Measurements from ENCODE around the gene GPATCH4.
"Not testable (repeated sequence)": the region's sequence is repeated elsewhere in the genome, so short reads cannot be mapped to it uniquely, and the experiment has no call there.

Gene GPATCH4

GRCh38 chr1:156601122-156601830 lies at the start of gene GPATCH4:
TSS of gene GPATCH4 (minus strand) at chr1:156601479.
- peak; percentile 51 for DNase-seq

DNA sequence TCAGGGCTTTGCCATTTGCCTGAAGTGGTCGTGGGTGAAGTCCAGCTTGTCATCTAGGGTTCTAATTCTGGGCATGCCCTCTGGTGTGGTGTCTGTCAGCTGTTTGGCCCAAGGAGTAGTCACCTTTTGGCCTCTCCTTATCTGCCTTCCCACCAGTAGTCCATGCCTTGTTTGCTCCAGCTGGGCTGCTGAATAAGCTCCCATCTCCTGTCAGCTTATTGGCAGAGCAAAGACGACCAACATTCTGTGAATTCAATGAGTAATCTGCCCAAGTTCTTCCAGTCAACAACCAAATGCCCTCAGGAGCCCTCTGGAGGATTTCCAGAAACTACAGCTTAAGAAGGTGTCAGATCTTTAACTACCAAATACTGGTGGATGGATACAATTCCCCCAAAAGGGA lies 47.7 kb upstream of the GPATCH4 start:
- no peak for DNase-seq

GRCh38 chr1:156648496-156648895 lies 47.2 kb upstream of the GPATCH4 start:
- no peak for DNase-seq

DNA sequence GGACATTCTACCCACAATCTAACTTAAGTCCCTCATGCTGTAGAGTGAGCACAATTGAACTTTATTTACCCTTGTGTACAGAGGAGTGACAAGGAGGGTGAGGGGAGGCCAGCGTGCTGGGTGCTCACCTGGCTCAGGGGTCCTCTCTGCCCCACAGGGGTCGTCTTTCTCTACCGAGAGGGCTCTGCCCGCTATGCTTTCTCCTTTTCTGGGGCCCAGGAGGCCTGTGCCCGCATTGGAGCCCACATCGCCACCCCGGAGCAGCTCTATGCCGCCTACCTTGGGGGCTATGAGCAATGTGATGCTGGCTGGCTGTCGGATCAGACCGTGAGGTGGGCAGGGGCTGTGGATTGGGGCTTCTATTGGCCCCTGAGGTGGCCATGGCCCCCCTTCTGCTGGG lies 46.1 kb upstream of the GPATCH4 start:
- no peak for DNase-seq

GRCh38 chr1:156646738-156647211 lies 45.5 kb upstream of the GPATCH4 start:
- no peak for DNase-seq

GRCh38 chr1:156645666-156646065 lies 44.4 kb upstream of the GPATCH4 start:
- DNase-seq: no peak

DNA sequence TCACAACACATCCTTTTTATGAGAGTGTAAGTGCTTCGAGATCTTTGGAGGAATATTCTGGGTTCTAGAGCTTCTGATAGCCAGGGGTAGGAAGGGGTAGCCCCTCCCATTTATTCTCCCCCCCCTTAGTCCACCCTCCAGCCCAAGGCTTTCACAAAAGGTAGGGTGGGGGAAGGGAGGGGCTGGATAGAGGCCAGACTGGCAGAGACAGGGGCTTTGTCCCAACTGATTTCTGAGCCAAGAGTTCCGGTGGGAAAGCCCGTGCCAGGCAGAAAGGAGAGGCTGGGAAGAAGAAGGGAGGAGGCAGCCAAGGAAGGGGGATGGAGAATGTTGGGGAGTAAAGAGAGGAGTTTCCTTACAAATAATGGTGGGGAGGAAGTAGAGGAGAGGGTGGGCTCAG lies 43.8 kb upstream of the GPATCH4 start:
- DNase-seq: no peak

- no peak for DNase-seq
Observed at GRCh38 chr1:156644640-156645039, 43.4 kb upstream of the GPATCH4 start.

DNA sequence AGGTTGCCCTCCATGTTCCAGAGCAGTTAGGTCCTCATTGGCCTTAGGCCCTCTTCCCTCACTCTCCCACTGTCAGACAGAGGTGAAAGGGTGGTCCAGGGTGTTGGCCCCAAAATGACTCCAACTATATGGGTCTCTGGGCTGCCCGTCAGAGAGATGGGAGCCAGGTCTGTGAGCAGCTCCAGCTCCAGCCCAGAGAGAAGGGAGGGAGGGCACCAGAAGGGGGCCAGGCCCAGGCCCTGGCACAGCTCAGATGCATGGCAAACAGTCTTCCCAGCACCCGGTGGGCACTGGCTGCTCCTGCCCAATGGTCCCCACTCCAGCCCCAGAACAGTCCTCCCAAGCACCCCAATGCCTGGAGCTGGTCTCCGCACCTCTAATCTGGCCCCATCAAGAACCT lies 42.9 kb upstream of the GPATCH4 start:
- DNase-seq: no peak

DNA sequence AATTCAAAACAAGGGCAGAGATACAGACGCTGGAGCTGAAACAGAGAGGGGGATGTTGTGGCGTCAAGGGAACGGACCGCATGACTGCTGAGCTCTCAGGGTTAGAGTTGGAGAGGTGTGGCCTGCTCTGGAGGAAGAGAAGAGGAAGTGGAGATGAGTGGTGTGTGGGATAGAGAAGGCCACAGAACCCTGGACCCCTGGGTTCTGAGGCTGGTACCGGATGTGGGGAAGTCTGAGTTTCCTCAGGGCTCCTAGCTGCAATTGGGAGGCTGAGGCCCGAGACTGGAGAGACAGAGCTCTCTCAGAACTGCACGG lies 42.5 kb upstream of the GPATCH4 start:
- no peak for DNase-seq

GRCh38 chr1:156643049-156643777 lies 41.9 kb upstream of the GPATCH4 start:
- no peak for DNase-seq

GRCh38 chr1:156642265-156643048 lies 41.2 kb upstream of the GPATCH4 start:
- DNase-seq: no peak

- no peak for DNase-seq
Observed at GRCh38 chr1:156641761-156642264, 40.5 kb upstream of the GPATCH4 start, which contains the start of gene BCAN. TSS of gene BCAN (plus strand) at chr1:156642117. CDS start at chr1:156646055, 3,938 bp downstream.

DNA sequence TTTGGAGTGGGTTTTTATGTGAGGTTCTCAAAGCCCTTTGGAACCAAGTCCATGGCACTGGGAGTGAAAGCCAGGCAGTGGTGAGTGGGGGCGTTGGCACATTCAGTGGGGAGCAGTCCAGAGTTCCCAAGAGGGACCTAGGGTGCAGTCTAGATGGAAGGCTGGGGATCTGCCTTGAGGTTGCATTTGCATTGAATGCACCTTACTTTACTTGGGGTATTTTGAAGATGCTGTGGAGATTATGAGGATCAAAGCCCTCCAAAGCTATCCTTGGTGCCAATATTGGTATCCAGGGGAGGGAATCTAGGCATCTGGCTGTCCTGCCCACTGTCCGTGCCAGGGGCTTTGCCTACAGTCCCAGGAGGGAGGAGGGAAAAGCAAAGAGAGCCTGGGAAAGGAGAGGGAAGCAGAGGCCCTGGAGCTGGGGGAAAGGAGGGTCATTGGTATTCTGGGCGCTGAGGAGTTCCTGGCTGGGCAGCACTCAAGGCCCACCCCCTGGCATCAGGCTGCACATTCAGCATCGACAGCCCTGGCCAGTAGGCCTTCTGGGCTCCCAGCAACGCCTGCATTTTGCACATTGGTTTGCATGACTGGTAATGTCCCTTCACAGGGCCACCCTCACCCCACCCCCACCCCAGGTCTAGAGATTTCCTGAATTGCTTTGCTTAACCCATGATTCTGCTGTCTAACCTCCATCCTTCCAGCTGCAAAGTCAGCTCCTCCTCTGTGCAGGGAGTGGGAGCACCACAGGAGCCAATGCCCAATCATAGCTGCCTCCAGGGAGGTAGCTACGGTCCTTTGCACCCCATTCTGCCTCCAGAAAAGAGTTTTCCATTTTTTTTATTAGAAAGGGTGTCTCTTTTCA lies 39.8 kb upstream of the GPATCH4 start:
- DNase-seq: no peak

GRCh38 chr1:156639601-156640101 lies 38.4 kb upstream of the GPATCH4 start:
- DNase-seq: no peak

DNA sequence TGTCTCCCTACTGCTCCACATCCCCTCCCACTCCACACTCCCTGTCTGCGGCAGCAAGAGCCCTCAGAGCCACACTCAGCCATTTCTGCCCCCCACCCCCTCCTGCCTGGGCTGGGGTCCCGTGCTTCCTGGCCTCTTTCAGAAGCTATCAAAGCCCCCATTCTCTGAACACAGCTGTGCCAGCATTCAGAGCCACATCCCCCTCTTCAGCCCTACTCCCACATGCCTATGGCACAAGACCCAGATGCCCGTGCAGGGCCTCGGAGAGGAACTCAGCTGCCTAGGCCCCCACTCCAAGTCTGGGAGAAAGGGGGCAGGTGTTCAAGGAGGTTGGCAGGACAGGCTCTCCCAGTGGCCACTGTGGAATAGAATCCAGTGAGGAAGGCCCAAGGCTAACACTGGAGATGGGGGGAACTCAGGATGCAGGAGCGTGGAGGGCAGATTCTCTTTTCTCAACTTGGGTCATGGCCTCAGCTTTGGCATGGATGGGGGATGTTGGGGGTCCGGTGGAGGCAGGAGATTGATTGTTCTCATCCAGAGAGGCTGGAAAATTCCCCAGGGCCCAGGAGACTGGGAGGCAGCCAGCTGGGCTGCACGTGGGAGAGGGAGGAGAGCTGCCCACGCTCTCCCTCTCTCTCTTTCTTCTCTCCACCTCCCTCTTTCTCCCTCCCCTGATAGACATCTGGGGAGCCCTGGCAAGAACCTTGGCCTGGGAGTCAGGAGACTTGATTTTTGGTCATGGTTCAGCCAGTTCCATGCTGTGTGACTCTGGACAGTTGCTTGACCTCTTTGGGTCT lies 37.1 kb upstream of the GPATCH4 start:
- DNase-seq: no peak

- no peak for DNase-seq
Observed at GRCh38 chr1:156632355-156632754, 31.1 kb upstream of the GPATCH4 start.

- DNase-seq: not testable (repeated sequence)
Observed at GRCh38 chr1:156631152-156631551, 29.9 kb upstream of the GPATCH4 start.

DNA sequence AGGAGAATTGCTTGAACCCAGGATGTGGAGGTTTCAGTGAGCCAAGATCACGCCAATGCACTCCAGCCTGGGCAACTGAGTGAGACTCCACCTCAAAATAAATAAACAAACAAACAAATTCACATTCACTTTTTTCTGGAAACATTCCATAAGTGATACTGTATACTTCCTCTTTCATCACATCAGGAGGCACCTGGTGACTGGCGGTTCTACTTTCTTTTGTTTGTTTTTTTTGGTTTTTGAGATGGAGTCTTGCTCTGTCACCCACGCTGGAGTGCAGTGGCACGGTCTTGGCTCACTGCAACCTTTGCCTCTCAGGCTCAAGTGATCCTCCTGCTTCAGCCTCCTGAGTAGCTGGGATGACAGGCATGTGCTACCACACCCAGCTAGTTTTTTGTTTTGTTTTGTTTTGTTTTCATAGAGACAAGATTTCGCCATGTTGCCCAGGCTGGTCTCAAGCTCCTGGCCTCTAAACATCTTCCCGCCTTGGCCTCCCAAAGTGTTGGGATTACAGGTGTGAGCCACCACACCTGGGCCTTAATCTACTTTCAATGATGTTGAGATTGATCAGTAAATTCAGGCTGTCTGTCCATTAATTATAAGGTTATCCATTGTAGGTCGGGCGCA lies 28.7 kb upstream of the GPATCH4 start:
- no peak for DNase-seq

DNA sequence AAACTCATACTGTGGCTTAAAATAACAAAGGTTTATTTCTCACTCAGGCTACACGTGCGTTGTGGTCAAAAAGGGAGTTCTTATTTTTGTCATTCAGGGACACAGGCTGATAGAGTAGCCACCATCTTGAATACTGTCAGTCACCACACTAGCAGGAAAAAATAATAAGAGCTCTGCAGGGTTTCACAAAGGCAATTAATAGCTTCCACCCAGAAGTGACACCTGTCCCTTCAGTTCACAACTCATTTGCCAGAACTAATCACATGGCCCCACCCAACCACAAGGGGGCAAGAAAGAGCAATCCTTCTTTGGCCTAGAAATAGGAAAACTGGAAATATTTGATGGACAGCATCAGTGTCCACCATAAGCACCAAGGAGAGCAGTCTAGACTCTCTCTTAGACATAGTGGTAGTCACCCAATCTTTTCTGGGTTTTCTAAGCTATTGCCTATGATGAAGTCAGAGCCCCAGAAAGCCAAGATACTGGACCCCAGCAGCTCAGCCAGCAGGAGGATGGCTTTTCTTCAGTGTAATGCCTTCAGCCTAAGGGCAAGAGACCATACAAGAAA lies 26.1 kb upstream of the GPATCH4 start:
- DNase-seq: no peak

- no peak for DNase-seq
Observed at GRCh38 chr1:156626079-156626438, 24.8 kb upstream of the GPATCH4 start.
